ENCODE results near the gene ERBB4. TPM values are rescaled to one million over a fixed set of nuclear protein-coding genes. Genes with fewer than 3 reads are reported as not detected.
"Not testable (repeated sequence)": the region's sequence is repeated elsewhere in the genome, so short reads cannot be mapped to it uniquely, and the experiment has no call there.

The ERBB4 gene
- total and polyA plus RNA-seq, 7 donors, result 0.07 to 7.5 (median 2.0) TPM

- no peak overlapping the region for H3K27ac ChIP-seq
- intact Hi-C loops (cut with DNase I), result no loop called here
- H3K36me3 ChIP-seq (ENCODE audit: insufficient read depth in 1 of 2, low read depth in 1 of 2), result no peaks in the 10 kb centered on the region
- no peaks in the 10 kb centered on the region for H3K9me3 ChIP-seq
- DNase-seq (no peak), ATAC-seq (no peak)
- TF ChIP-seq, protein P1, sequence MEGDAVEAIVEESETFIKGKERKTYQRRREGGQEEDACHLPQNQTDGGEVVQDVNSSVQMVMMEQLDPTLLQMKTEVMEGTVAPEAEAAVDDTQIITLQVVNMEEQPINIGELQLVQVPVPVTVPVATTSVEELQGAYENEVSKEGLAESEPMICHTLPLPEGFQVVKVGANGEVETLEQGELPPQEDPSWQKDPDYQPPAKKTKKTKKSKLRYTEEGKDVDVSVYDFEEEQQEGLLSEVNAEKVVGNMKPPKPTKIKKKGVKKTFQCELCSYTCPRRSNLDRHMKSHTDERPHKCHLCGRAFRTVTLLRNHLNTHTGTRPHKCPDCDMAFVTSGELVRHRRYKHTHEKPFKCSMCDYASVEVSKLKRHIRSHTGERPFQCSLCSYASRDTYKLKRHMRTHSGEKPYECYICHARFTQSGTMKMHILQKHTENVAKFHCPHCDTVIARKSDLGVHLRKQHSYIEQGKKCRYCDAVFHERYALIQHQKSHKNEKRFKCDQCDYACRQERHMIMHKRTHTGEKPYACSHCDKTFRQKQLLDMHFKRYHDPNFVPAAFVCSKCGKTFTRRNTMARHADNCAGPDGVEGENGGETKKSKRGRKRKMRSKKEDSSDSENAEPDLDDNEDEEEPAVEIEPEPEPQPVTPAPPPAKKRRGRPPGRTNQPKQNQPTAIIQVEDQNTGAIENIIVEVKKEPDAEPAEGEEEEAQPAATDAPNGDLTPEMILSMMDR (IDR thresholded peaks at IDR 0.05), result no peak
- peaks cover 6% of the 10 kb centered on the region for H3K4me1 ChIP-seq
- H3K4me3 ChIP-seq, result no peak overlapping the region
- H3K27me3 ChIP-seq (ENCODE audit: insufficient read depth in 3 of 3, low read length in 2 of 3), result no peaks in the 10 kb centered on the region
- WGBS, 3 donors, result 77 to 93% (median 88%) methylated on average over 1 of the region's 1 CpG
These were observed 58.2 kb downstream of the ERBB4 start for GRCh38 chr2:212480447-212480846.

DNA sequence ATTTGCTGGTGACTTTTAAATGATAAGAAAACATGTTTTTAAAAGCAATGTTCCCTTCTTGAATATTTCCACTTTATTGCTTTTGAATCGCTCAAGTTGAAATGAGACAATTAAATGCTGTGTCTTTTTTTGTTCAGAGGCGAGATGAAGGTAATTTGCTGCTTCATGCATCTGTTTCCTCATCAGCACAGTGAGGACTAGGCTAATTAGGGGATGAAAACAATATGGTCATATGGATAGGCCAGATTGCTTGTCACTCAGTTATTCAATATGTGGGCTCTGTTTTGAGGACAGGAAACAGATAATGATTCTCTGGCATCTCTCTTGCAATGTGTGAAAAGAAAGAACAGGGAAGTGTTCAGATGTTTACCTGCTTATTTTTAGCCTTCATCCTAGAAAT is 61.0 kb downstream of the ERBB4 start:
- ATAC-seq (no peak), DNase-seq (no peak)
- H3K4me3 ChIP-seq, result no peak overlapping the region
- peaks cover 6% of the 10 kb centered on the region for H3K4me1 ChIP-seq
- TF ChIP-seq, protein P1 (IDR thresholded peaks at IDR 0.05), result no peak
- H3K36me3 ChIP-seq (ENCODE audit: insufficient read depth in 1 of 2, low read depth in 1 of 2), result no peaks in the 10 kb centered on the region
- no peaks in the 10 kb centered on the region for H3K27me3 ChIP-seq (ENCODE audit: insufficient read depth in 3 of 3, low read length in 2 of 3)
- H3K27ac ChIP-seq, result no peak overlapping the region
- H3K9me3 ChIP-seq, result no peaks in the 10 kb centered on the region
- intact Hi-C loops (cut with DNase I), result no loop called here
- WGBS, 3 donors, result 67 to 76% (median 72%) methylated on average over 2 of the region's 2 CpGs

- DNase-seq, result no peak
These were observed 65.4 kb downstream of the ERBB4 start for GRCh38 chr2:212473211-212473610.

GRCh38 chr2:212467551-212467950 is 71.1 kb downstream of the ERBB4 start:
- ATAC-seq; H3K36me3 ChIP-seq (ENCODE audit: insufficient read depth in 1 of 2, low read depth in 1 of 2); intact Hi-C loops (cut with DNase I); H3K9me3 ChIP-seq; DNase-seq; H3K27ac ChIP-seq; H3K4me3 ChIP-seq; H3K27me3 ChIP-seq (ENCODE audit: insufficient read depth in 3 of 3, low read length in 2 of 3); H3K4me1 ChIP-seq: not testable (repeated sequence)
- WGBS, 3 donors, result 85 to 89% (median 88%) methylated on average over 2 of the region's 2 CpGs

More at GRCh38 chr2:212473211-212473610, 65.4 kb downstream of the ERBB4 start:
- Histone ChIP-seq H3K27ac (no peak overlapping the region), H3K4me3 (no peak overlapping the region), H3K4me1 (no peaks in the 10 kb centered on the region), H3K36me3 (ENCODE audit: insufficient read depth in 1 of 2, low read depth in 1 of 2) (no peaks in the 10 kb centered on the region), H3K9me3 (no peaks in the 10 kb centered on the region), H3K27me3 (ENCODE audit: insufficient read depth in 3 of 3, low read length in 2 of 3) (no peaks in the 10 kb centered on the region)
- TF ChIP-seq, protein P1 (IDR thresholded peaks at IDR 0.05), result no peak
- 78 to 92% (median 80%) methylated on average over 1 of the region's 1 CpG for WGBS, 3 donors
- ATAC-seq, result no peak
- intact Hi-C loops (cut with DNase I), result no loop called here

- Histone ChIP-seq H3K36me3 (ENCODE audit: insufficient read depth in 1 of 2, low read depth in 1 of 2) (no peaks in the 10 kb centered on the region), H3K27ac (no peak overlapping the region), H3K4me3 (no peak overlapping the region), H3K9me3 (peaks cover 3% of the 10 kb centered on the region), H3K4me1 (no peaks in the 10 kb centered on the region), H3K27me3 (ENCODE audit: insufficient read depth in 3 of 3, low read length in 2 of 3) (no peaks in the 10 kb centered on the region)
- no peak for DNase-seq
- no peak for ATAC-seq
- TF ChIP-seq, protein P1 (IDR thresholded peaks at IDR 0.05), result no peak
- WGBS, 3 donors, result 87 to 94% (median 90%) methylated on average over 1 of the region's 1 CpG
- intact Hi-C loops (cut with DNase I), result no loop called here
These were observed 73.1 kb downstream of the ERBB4 start for GRCh38 chr2:212465456-212465855.

DNA sequence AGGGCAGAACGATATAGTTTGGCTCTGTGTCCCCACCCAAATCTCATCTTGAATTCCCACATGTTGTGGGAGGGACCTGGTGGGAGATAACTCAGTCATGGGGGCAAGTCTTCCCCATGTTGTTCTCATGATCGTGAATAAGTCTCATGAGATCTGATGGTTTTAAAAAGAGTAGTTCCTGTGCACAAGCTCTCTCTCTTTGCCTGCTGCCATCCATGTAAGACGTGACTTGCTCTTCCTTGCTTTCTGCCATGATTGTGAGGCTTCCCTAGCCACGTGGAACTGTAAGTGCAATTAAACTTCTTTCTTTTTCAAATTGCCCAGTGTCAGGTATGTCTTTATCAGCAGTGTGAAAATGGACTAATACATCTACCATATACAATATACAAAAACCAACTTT is 76.9 kb downstream of the ERBB4 start:
- H3K27me3 ChIP-seq (ENCODE audit: insufficient read depth in 3 of 3, low read length in 2 of 3); H3K4me3 ChIP-seq; H3K27ac ChIP-seq; DNase-seq; H3K36me3 ChIP-seq (ENCODE audit: insufficient read depth in 1 of 2, low read depth in 1 of 2); ATAC-seq; H3K4me1 ChIP-seq; intact Hi-C loops (cut with DNase I); H3K9me3 ChIP-seq: not testable (repeated sequence)
- WGBS, 3 donors, result 82 to 86% (median 86%) methylated on average over 4 of the region's 4 CpGs
